Large intestine (tissue), 3 donors: ENCODE measurements around the gene LRMDA. TPM values are rescaled to one million over a fixed set of nuclear protein-coding genes. Genes with fewer than 3 reads are reported as not detected.

Source experiments
- DNase-seq, 2 donors: peaks; one replicate each; pipeline versions ENCODE4 v3.0.0 to v3.0.0-alpha.2; 2013
- H3K27ac ChIP-seq: one replicate; pipeline ENCODE4 v1.5.1; 2013; ENCODE audit warnings: low read length
- H3K27me3 ChIP-seq: 2 replicates; pipeline ENCODE4 v1.6.1; 2013; ENCODE audit warnings: low read length; ENCODE audit not compliant: control insufficient read depth, insufficient read depth
- H3K36me3 ChIP-seq: 2 replicates; pipeline ENCODE4 v1.6.1; 2013; ENCODE audit warnings: low read length; ENCODE audit not compliant: control insufficient read depth, insufficient read depth
- H3K4me1 ChIP-seq: one replicate; pipeline ENCODE4 v1.6.1; 2013; ENCODE audit warnings: low read length; ENCODE audit not compliant: control insufficient read depth, insufficient read depth
- H3K4me3 ChIP-seq: one replicate; pipeline ENCODE4 v1.5.1; 2013; ENCODE audit warnings: low read length
- H3K9me3 ChIP-seq: one replicate; pipeline ENCODE4 v1.6.1; 2013; ENCODE audit warnings: mild to moderate bottlenecking, low read depth, low read length, moderate library complexity; ENCODE audit not compliant: control insufficient read depth
- WGBS: methylation state at CpG from one replicate; pipeline ENCODE4 v1.1.5; 2013; ENCODE audit warnings: low lambda C conversion rate; ENCODE audit not compliant: insufficient coverage; 5-methylcytosine and 5-hydroxymethylcytosine counted together
- polyA plus RNA-seq: library from polyadenylated mRNA; unstranded; fragments of 120-200 nt; gene quantifications from one replicate; pipeline ENCODE4 v1.2.1, GENCODE V29; 2013

LRMDA gene
- polyA plus RNA-seq, 1 donor: 5.3 TPM

GRCh38 chr10:75722609-75723008, 291.2 kb downstream of the LRMDA start:
- Histone ChIP-seq H3K4me1 (no peaks in the 10 kb centered on the region), H3K27me3 (no peaks in the 10 kb centered on the region), H3K9me3 (no peaks in the 10 kb centered on the region), H3K4me3 (no peak overlapping the region), H3K36me3 (no peaks in the 10 kb centered on the region), H3K27ac (no peak overlapping the region)
- no peak for DNase-seq
- WGBS: no CpG with 5 or more reads among the region's 2 CpGs

- 90% methylated on average over 2 of the region's 9 CpGs for WGBS
- H3K9me3 ChIP-seq: no peaks in the 10 kb centered on the region
- no peaks in the 10 kb centered on the region for H3K4me1 ChIP-seq
- H3K36me3 ChIP-seq: no peaks in the 10 kb centered on the region
- no peaks in the 10 kb centered on the region for H3K27me3 ChIP-seq
- no peak overlapping the region for H3K4me3 ChIP-seq
- no peak overlapping the region for H3K27ac ChIP-seq
- DNase-seq: no peak
These were observed 292.0 kb downstream of the LRMDA start for GRCh38 chr10:75723319-75723980.

- WGBS: no CpG with 5 or more reads among the region's 2 CpGs
- Histone ChIP-seq H3K36me3 (no peaks in the 10 kb centered on the region), H3K27me3 (no peaks in the 10 kb centered on the region), H3K4me3 (no peak overlapping the region), H3K4me1 (no peaks in the 10 kb centered on the region), H3K27ac (no peak overlapping the region), H3K9me3 (no peaks in the 10 kb centered on the region)
- no peak for DNase-seq
These were observed 292.6 kb downstream of the LRMDA start for GRCh38 chr10:75724047-75724446.

- H3K9me3 ChIP-seq: no peaks in the 10 kb centered on the region
- no peak overlapping the region for H3K27ac ChIP-seq
- no peaks in the 10 kb centered on the region for H3K4me1 ChIP-seq
- no peaks in the 10 kb centered on the region for H3K27me3 ChIP-seq
- no peaks in the 10 kb centered on the region for H3K36me3 ChIP-seq
- DNase-seq: no peak
- WGBS: 97% methylated on average over 6 of the region's 11 CpGs
- H3K4me3 ChIP-seq: no peak overlapping the region
These were observed 295.4 kb downstream of the LRMDA start for GRCh38 chr10:75726522-75727483.

GRCh38 chr10:75730847-75731246, 299.4 kb downstream of the LRMDA start:
- no peaks in the 10 kb centered on the region for H3K9me3 ChIP-seq
- no peak overlapping the region for H3K4me3 ChIP-seq
- H3K36me3 ChIP-seq: no peaks in the 10 kb centered on the region
- H3K4me1 ChIP-seq: peaks cover 4% of the 10 kb centered on the region
- no peaks in the 10 kb centered on the region for H3K27me3 ChIP-seq
- no peak for DNase-seq
- no peak overlapping the region for H3K27ac ChIP-seq
- WGBS: no CpG with 5 or more reads among the region's 1 CpG

GRCh38 chr10:75733135-75733890, 301.9 kb downstream of the LRMDA start:
- H3K36me3 ChIP-seq: no peaks in the 10 kb centered on the region
- peak in 1 of 2 donors; percentile 66 for DNase-seq
- H3K4me3 ChIP-seq: no peak overlapping the region
- peaks cover 4% of the 10 kb centered on the region for H3K4me1 ChIP-seq
- H3K27me3 ChIP-seq: no peaks in the 10 kb centered on the region
- no peak overlapping the region for H3K27ac ChIP-seq
- no peaks in the 10 kb centered on the region for H3K9me3 ChIP-seq
- no CpG with 5 or more reads among the region's 2 CpGs for WGBS

GRCh38 chr10:75736151-75736640, 304.8 kb downstream of the LRMDA start:
- H3K9me3 ChIP-seq: no peaks in the 10 kb centered on the region
- no peak overlapping the region for H3K4me3 ChIP-seq
- no peak overlapping the region for H3K27ac ChIP-seq
- no peaks in the 10 kb centered on the region for H3K27me3 ChIP-seq
- H3K4me1 ChIP-seq: peaks cover 4% of the 10 kb centered on the region
- no peaks in the 10 kb centered on the region for H3K36me3 ChIP-seq
- 100% methylated on average over 1 of the region's 5 CpGs for WGBS
- DNase-seq: no peak

GRCh38 chr10:75736889-75737579, 305.6 kb downstream of the LRMDA start:
- WGBS: 100% methylated on average over 1 of the region's 15 CpGs
- Histone ChIP-seq H3K36me3 (no peaks in the 10 kb centered on the region), H3K9me3 (no peaks in the 10 kb centered on the region), H3K27me3 (no peaks in the 10 kb centered on the region), H3K4me1 (peaks cover 4% of the 10 kb centered on the region), H3K27ac (no peak overlapping the region), H3K4me3 (no peak overlapping the region)
- DNase-seq: no peak

GRCh38 chr10:75737580-75737949, 306.1 kb downstream of the LRMDA start:
- WGBS: no CpG with 5 or more reads among the region's 3 CpGs
- Histone ChIP-seq H3K27me3 (no peaks in the 10 kb centered on the region), H3K27ac (no peak overlapping the region), H3K9me3 (no peaks in the 10 kb centered on the region), H3K4me3 (no peak overlapping the region), H3K36me3 (no peaks in the 10 kb centered on the region), H3K4me1 (peaks cover 4% of the 10 kb centered on the region)
- DNase-seq: no peak

GRCh38 chr10:75738924-75739323, 307.5 kb downstream of the LRMDA start:
- Histone ChIP-seq H3K27ac (no peak overlapping the region), H3K4me3 (no peak overlapping the region), H3K9me3 (no peaks in the 10 kb centered on the region), H3K4me1 (no peaks in the 10 kb centered on the region), H3K27me3 (no peaks in the 10 kb centered on the region), H3K36me3 (no peaks in the 10 kb centered on the region)
- WGBS: no CpG with 5 or more reads among the region's 9 CpGs
- no peak for DNase-seq
